Right atrium auricular region (tissue), 2 donors: Measurements from ENCODE around the gene ANKRD39. TPM values are rescaled to one million over a fixed set of nuclear protein-coding genes. Genes with fewer than 3 reads are reported as not detected.

Experiments
- DNase-seq: peaks from one replicate; pipeline ENCODE4 v3.0.0-alpha.2; 2019; ENCODE audit warnings: low spot score
- H3K27ac ChIP-seq, 2 donors: fragments of 200-600 bp; sonication (generic); 1 replicate in 1 of 2; 2 replicates in 1 of 2; pipeline ENCODE4 v1.5.1; 2016 to 2019
- H3K27me3 ChIP-seq, 2 donors: fragments of 200-600 bp; sonication (generic); one replicate each; pipeline versions ENCODE4 v1.5.1 to v1.6.0; 2017 to 2019
- H3K36me3 ChIP-seq: fragments of 200-600 bp; sonication (generic); one replicate; pipeline ENCODE4 v1.5.1; 2016
- H3K4me1 ChIP-seq, 2 donors: fragments of 200-600 bp; sonication (generic); one replicate each; pipeline versions ENCODE4 v1.5.1 to v1.6.0; 2017 to 2019
- H3K4me3 ChIP-seq, 2 donors: fragments of 200-600 bp; sonication (generic); 1 replicate in 1 of 2; 2 replicates in 1 of 2; pipeline ENCODE4 v1.5.1; 2017 to 2019; ENCODE audit warnings: mild to moderate bottlenecking in 1 of 2, moderate library complexity in 1 of 2
- H3K9me3 ChIP-seq, 2 donors: fragments of 200-600 bp; sonication (generic); one replicate each; pipeline ENCODE4 v1.5.1; 2019
- CTCF ChIP-seq, 2 donors: fragments of 200-600 bp; sonication (generic); IDR thresholded peaks; one replicate each; pipeline ENCODE4 v1.5.1; 2019; ENCODE audit warnings: antibody characterized with exemption in 2 of 2
- total RNA-seq, 2 donors: library from RNA; depleted of rRNA; stranded (reverse); fragments of >200 nt; gene quantifications; one replicate each; pipeline ENCODE4 v1.1.0, GENCODE V29; 2016

The ANKRD39 gene, protein sequence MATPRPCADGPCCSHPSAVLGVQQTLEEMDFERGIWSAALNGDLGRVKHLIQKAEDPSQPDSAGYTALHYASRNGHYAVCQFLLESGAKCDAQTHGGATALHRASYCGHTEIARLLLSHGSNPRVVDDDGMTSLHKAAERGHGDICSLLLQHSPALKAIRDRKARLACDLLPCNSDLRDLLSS
- 10 to 100 TPM in 1 of 2 donors, 1 to 10 TPM in 1; 8.7 to 12.2 TPM for total RNA-seq

- Histone ChIP-seq H3K27me3 (no peaks in the 10 kb centered on the region), H3K4me1 (peaks cover 0 to 42% of the 10 kb centered on the region in 2 donors), H3K36me3 (peaks cover 35% of the 10 kb centered on the region), H3K9me3 (no peaks in the 10 kb centered on the region), H3K4me3 (peak within 1 kb of the TSS; percentile 63 to 64), H3K27ac (peak within 1 kb of the TSS; percentile 79 to 86)
- peak; percentile 98 for DNase-seq
- TF ChIP-seq CTCF (IDR thresholded peaks at IDR 0.05), result peak; percentile 70 to 93
Observed at GRCh38 chr2:96857667-96858372, at the start of gene ANKRD39. Gene ANKRD39 (minus strand): TSS chr2:96858016. CDS start chr2:96857987, 29 bp downstream.

- Histone ChIP-seq H3K4me3 (peak overlapping the region; percentile 5 to 32), H3K4me1 (peaks cover 0 to 35% of the 10 kb centered on the region in 2 donors), H3K9me3 (no peaks in the 10 kb centered on the region), H3K27me3 (no peaks in the 10 kb centered on the region), H3K36me3 (no peaks in the 10 kb centered on the region), H3K27ac (peak overlapping the region; percentile 86 to 88)
- TF ChIP-seq CTCF (IDR thresholded peaks at IDR 0.05), result no peak
- DNase-seq, result no peak
Observed at GRCh38 chr2:96906729-96907114, 48.9 kb upstream of the ANKRD39 start.

DNA sequence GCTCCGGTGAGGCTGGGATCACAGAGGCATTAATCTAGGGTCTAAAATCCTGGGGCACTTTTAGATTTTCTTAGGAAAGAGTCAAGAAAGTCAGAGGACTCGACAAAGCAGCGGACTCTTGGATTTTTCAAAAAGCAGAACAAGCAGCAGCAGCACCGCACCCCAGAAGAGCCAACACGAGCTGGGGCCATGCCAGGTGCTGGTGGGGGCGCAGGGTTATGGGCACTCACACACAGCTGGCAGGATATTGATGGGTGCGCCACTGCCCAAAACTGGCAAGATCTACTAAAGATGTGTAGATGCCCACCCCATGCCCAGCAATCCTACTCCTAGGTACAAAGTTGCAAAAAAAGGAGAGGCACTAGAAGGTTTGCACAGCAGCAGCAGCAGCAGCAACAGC is 46.0 kb upstream of the ANKRD39 start:
- Histone ChIP-seq H3K4me1 (peaks cover 0 to 28% of the 10 kb centered on the region in 2 donors), H3K4me3 (no peak overlapping the region), H3K27ac (no peak overlapping the region), H3K36me3 (no peaks in the 10 kb centered on the region), H3K9me3 (no peaks in the 10 kb centered on the region), H3K27me3 (no peaks in the 10 kb centered on the region)
- DNase-seq, result no peak
- TF ChIP-seq CTCF (IDR thresholded peaks at IDR 0.05), result no peak

GRCh38 chr2:96903318-96903717 is 45.5 kb upstream of the ANKRD39 start:
- no peak overlapping the region for H3K27ac ChIP-seq
- peaks cover 0 to 24% of the 10 kb centered on the region in 2 donors for H3K4me1 ChIP-seq
- no peaks in the 10 kb centered on the region for H3K9me3 ChIP-seq
- DNase-seq, result no peak
- TF ChIP-seq CTCF (IDR thresholded peaks at IDR 0.05), result no peak
- no peak overlapping the region for H3K4me3 ChIP-seq
- H3K36me3 ChIP-seq, result no peaks in the 10 kb centered on the region
- H3K27me3 ChIP-seq, result no peaks in the 10 kb centered on the region

DNA sequence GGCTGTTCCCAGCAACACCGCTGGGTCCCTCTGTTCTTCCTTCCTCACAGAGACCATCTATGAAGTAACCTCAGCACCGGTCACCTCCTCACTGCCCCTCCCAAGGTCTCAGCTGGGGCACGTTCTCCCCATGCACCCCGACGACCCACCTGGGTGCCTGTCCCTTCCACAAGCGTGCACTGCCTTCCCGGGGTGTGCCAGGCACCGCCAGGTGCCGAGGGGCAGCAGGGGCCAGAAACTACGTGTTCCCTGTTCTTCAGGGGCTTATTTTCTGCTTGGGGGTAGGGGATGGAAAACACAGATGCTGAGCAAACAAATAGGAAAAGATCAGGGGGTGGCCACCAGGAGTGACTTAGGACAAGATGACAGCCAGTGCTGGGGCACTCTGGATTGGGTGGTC is 42.4 kb upstream of the ANKRD39 start:
- H3K4me1 ChIP-seq, result peaks cover 0 to 6% of the 10 kb centered on the region in 2 donors
- no peak for TF ChIP-seq CTCF (IDR thresholded peaks at IDR 0.05)
- no peak for DNase-seq
- no peak overlapping the region for H3K27ac ChIP-seq
- no peak overlapping the region for H3K4me3 ChIP-seq
- no peaks in the 10 kb centered on the region for H3K9me3 ChIP-seq
- no peaks in the 10 kb centered on the region for H3K27me3 ChIP-seq
- H3K36me3 ChIP-seq, result no peaks in the 10 kb centered on the region
